HG03108 (cell line): ENCODE measurements around the gene MINDY4.

Source experiments
- ATAC-seq: cut with Tn5 transposase; IDR thresholded peaks from one replicate; pipeline ENCODE4 v1.9.1; 2021; ENCODE audit warnings: moderate library complexity; ENCODE audit not compliant: unreplicated experiment

The MINDY4 gene

DNA sequence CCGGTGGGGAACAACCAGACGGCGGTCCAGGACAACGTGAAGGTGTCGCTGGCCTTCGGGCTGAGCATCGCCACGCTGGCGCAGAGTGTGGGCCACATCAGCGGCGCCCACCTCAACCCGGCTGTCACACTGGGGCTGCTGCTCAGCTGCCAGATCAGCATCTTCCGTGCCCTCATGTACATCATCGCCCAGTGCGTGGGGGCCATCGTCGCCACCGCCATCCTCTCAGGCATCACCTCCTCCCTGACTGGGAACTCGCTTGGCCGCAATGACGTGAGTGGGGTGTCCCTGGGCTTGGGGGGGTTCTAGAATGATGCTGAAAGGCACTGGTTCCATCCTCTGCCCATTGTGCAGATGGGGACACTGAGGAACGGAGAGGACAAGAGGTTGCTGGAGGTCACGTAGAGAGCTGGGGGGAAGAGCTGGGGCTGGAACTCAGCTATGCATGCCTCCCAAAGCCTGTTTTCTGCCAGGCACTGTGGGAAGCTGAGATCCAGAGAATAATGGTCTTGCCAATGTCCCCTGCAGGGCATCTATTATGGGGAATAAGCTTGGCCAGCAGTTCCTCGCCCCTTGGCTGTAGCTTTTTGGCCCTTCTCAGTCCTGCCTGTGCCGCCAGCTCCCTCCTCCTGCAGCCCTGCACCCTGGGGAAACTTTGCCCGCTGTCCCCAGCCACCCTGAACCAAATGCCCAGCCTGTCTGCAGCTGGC lies 141.0 kb downstream of the MINDY4 start:
- ATAC-seq: no peak

DNA sequence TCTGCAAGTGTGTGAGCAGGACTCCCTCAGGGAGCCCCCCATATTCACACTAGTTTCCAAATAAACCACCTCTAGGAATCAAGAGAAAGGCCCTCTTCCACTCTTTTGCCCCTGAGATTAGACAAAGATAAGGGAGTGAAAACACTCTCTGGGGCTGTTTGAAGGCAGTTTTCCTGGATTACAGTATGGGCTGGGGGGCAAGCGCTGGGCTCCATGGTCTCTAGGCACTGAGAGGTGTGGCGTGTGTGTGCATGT lies 141.4 kb downstream of the MINDY4 start:
- no peak for ATAC-seq

- no peak for ATAC-seq
Measured at GRCh38 chr7:30912986-30913811, 142.0 kb downstream of the MINDY4 start.

GRCh38 chr7:30913821-30914515 lies 142.8 kb downstream of the MINDY4 start:
- no peak for ATAC-seq

DNA sequence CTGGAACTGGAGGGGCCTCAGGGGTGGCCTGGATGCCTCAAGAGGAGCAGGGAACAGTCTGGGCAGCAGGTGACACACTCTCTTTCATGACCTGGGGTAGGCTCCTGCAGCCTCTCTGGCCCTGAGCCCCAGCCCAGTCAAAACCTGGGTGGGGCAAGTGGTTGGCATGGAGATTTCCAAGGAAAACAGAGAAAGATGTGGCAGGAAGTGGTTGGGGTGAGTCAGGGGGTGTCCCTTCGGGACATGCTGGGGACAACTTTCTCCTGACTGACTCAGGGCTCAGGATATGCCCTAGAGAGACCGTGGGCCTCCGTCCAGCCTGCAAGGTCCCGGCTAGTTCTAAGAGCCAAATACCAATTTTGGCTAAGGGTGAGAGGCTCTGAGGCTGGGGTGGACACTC lies 143.4 kb downstream of the MINDY4 start:
- ATAC-seq: no peak

- ATAC-seq: no peak
Measured at GRCh38 chr7:30915005-30915601, 143.9 kb downstream of the MINDY4 start.

GRCh38 chr7:30915751-30916150 lies 144.5 kb downstream of the MINDY4 start:
- no peak for ATAC-seq

DNA sequence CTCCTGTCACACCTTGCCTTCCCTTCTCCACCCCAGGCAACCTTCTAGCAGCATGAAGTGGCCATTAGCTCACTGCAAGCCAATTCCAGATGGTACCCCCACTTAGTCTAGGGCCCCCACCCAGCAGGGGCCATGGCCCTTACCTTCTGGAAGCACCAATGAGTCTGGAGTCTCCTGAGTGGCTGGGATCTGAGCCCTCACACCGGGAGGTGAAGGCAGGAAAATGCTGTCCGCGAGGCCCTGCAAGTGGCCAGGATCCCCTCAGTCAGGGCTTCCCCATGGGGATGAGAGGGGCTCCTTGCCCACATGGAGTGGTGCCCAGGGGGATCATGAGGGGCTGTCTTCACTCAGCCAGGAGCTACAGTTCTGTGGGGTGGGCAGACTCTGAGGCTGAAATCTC lies 145.0 kb downstream of the MINDY4 start:
- ATAC-seq: no peak

DNA sequence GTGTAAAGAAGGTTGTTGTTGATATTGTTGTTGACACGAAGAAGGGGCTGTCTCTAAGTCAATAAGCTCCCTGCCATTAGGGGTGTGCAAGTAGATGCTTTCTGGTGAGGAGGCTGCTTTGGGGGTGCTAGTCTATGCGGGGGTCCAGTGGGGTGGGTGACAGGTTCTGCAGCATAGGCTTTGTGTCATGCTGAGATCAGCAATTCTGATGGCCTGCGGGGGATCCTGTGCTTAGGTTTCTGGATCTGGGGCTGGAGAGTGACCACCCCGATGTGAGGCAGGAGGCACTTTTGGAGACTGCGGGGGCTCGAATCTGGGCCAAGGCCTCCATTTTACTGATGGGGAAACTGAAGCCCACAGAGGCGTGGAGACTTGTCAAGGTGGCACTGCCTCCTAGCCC lies 145.6 kb downstream of the MINDY4 start:
- ATAC-seq: no peak

GRCh38 chr7:30917216-30917893 lies 146.1 kb downstream of the MINDY4 start:
- no peak for ATAC-seq

DNA sequence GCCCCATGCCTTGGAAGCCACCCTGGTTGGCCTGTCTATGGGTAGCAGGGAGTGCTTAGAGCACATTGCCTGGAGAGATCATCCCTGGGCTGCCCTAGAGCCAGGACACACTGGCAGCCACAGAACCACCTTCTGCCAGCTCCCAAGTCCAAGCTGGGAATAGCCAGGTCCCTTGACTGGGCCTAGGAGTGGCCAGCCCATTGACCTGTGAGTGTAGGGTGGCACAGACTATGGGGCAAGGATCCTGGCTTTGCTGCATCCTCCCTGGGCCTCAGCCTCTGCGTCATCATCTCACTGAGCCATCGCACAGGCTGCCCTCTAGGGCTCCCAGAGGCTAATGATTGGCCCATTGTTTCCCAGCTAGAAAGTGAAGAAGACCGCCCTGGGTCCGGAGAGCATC lies 147.5 kb downstream of the MINDY4 start:
- ATAC-seq: no peak

DNA sequence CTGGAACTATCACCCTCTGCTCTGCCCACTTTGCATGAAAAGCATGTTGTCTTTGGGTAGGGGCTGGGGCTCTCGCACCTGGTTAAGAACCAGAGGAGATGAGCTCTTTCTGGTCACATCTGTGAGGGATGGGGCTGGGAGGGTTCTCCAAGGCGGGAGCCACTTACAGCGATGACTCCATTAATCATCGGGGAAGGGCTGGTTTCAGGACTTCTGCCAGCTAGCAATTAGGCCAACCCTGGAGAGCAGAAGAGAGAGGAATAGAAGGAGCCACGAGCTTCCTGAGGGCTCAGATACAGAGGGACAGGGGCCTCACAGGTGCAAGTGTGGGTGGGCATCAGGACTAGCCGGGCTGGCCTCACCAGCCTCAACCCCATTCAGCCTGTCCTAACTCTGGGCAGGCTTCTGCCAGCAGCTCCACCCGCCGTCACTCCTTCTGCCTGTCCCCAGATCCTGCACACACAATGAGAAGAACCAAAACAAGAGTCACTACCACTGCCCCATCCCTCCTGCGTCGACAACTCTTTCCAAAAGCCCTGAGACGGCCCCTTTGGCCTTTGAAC lies 148.9 kb downstream of the MINDY4 start:
- no peak for ATAC-seq

DNA sequence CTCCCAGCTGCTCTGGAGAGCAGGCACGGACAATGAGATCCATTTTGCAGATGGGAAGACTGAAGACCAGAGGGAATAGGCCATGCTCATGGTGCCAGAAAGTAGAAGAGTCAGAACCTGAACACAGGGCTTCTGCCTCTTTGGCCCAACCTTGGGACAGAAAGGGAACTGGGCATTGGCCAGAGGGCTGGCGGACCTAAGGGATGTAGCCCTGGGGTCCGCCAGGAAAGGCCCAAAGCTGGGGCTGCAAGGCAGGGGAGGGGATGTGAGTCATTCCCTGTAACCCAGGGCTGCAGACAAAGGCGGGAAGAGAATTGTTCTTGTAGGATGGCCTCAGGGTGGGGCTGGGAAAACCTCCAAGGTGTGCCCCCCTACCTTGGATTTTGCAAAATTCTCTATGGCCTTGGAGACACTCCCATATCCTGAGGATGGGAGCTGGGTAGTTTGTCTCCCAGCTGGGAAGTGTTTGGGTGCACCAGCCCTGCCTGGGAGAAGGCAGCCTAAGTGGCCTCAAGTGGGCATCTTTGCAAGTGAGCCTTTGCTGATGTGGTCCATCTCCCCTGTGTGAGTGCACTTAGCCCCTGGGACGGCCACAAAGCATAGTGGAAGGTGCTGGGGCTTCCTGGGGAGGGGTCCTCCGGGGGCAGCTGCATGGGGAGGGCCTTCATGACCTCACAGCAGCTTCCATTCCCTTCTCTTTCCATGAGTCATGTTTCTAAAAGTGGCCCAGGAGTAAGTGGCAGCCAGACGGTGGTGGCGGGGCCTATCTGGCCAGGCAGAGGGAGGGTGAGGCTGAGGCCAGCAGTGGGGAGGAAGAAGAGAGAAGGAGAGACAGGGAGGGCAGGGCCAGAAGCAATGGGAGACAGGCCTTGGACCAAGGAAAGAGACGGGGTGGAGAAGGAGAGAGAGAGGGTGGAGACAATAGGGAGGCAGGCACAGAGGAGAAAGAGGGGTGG lies 149.6 kb downstream of the MINDY4 start:
- no peak for ATAC-seq

DNA sequence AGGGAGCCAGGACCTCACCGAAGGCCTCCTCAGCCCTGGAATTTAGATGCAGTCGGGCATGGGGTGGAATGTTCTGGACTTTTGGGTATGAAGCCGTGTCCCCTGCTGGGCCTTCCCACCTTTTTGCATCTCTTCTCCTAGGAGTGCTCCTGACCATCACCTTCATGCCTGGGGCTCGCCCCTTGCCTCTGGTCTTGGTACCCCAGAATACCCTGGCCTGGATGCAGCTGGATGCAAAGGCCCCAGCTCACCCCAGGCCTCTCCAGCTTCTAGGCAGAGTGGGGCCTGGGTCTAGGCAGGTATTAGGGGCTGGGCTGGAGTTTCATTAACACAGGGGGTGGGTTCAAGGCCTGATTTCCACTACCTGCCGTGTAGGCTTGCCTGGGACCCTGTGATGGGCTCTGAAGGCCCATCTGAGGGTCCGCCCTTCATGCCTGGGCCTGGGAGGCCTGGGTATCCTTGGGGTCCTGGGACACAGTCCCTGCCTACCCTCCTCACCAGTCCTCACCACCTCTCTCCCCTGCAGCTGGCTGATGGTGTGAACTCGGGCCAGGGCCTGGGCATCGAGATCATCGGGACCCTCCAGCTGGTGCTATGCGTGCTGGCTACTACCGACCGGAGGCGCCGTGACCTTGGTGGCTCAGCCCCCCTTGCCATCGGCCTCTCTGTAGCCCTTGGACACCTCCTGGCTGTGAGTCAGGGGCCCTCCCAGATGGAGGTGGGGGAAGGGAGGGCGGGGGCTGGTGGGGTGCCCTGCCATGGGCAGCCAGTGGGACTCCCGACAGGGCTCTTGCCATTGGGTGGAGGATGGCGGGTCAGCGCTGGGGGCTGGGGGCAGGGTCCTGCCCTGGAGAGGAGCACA lies 150.6 kb downstream of the MINDY4 start:
- no peak for ATAC-seq

DNA sequence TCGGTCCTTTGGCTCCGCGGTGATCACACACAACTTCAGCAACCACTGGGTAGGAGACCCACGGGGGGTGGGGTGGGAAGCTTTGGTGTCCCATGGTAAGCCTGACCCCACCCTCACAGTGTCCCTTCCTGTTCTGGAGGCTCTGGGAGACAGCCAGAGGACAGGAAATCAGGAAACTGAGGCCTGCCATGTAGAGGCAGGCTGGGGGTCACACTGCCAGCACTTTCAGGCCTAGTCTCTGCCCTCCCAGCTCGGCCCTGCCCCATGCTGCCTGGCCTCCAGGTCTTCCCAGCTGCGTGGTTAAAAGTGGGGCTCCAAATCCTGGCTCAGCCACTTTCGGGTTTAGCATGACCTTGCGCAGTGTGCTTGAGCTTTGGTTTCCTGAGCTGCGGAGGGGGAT lies 151.4 kb downstream of the MINDY4 start:
- ATAC-seq: no peak

DNA sequence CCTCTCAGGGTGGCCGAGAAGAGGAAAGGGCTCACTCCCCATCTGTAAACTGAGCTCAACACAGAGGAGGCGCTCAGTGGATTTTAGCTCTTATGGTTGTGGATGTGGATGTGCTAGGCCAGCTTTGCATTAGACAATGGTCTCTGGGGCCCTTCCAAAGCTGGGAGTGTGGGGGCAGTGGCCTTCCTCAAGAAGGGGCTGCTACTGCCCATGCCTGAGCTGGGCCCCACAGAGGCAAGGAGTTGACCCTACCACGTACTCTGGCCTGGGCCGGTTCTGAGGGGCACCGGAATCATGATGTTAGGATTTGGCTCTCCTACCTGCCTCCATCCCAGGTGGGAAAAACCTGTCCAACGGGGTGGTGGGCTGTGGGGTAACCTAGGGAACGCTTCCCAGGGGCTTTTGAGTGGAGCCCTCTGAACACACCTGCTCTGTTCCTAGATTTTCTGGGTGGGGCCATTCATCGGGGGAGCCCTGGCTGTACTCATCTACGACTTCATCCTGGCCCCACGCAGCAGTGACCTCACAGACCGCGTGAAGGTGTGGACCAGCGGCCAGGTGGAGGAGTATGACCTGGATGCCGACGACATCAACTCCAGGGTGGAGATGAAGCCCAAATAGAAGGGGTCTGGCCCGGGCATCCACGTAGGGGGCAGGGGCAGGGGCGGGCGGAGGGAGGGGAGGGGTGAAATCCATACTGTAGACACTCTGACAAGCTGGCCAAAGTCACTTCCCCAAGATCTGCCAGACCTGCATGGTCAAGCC lies 152.0 kb downstream of the MINDY4 start:
- no peak for ATAC-seq

GRCh38 chr7:30923774-30924413 lies 152.7 kb downstream of the MINDY4 start:
- ATAC-seq: no peak

- no peak for ATAC-seq
Measured at GRCh38 chr7:30924624-30925023, 153.4 kb downstream of the MINDY4 start.
